Neural cell (in vitro differentiated cells): Measurements from ENCODE around the gene CELSR3. TPM values are rescaled to one million over a fixed set of nuclear protein-coding genes. Genes with fewer than 3 reads are reported as not detected.

Experiments used
- H2AFZ ChIP-seq: fragments of 200-600, 300-800 bp; sonication (generic), shearing (Covaris generic); 2 replicates; pipeline ENCODE4 v1.6.0; 2014; ENCODE audit warnings: low read depth, mild to moderate bottlenecking, antibody characterized with exemption, low read length, moderate library complexity
- H3F3A ChIP-seq: fragments of 200-600 bp; shearing (Covaris generic); 2 replicates; pipeline ENCODE4 v1.6.1; 2016; ENCODE audit warnings: mild to moderate bottlenecking, moderate library complexity, mixed read lengths, antibody characterized with exemption, low read length; ENCODE audit not compliant: insufficient read depth, poor library complexity, severe bottlenecking
- H3K27ac ChIP-seq: fragments of 200-600, 300-800 bp; sonication (generic), shearing (Covaris generic); 2 replicates; pipeline ENCODE4 v1.5.1; 2014; ENCODE audit warnings: mild to moderate bottlenecking, low read length, moderate library complexity
- H3K27me3 ChIP-seq: fragments of 300-800, 200-600 bp; sonication (generic), shearing (Covaris generic); 2 replicates; pipeline ENCODE4 v1.6.0; 2014; ENCODE audit warnings: mild to moderate bottlenecking, low read depth, low read length, moderate library complexity; ENCODE audit not compliant: insufficient read depth
- H3K36me3 ChIP-seq: fragments of 300-800, 200-600 bp; sonication (generic), shearing (Covaris generic); 2 replicates; pipeline ENCODE4 v1.5.1; 2014; ENCODE audit warnings: mild to moderate bottlenecking, antibody characterized with exemption, low read length, moderate library complexity; ENCODE audit not compliant: insufficient read depth
- H3K4me2 ChIP-seq: fragments of 300-800, 200-600 bp; sonication (generic), shearing (Covaris generic); 2 replicates; pipeline ENCODE4 v1.6.0; 2014; ENCODE audit warnings: mild to moderate bottlenecking, low read length
- H3K4me3 ChIP-seq: fragments of 300-800, 200-600 bp; sonication (generic), shearing (Covaris generic); 2 replicates; pipeline ENCODE4 v1.5.1; 2014; ENCODE audit warnings: mild to moderate bottlenecking, low read length, moderate library complexity
- H3K79me2 ChIP-seq: fragments of 200-600 bp; shearing (Covaris generic); replicated peaks from 2 replicates; pipeline ENCODE4 v1.6.0; 2014; ENCODE audit warnings: mild to moderate bottlenecking, low read length, moderate library complexity; ENCODE audit not compliant: insufficient read depth
- H3K9ac ChIP-seq: fragments of 300-800, 200-600 bp; sonication (generic), shearing (Covaris generic); 2 replicates; pipeline ENCODE4 v1.6.1; 2016; ENCODE audit warnings: mild to moderate bottlenecking, low read length, mixed read lengths
- H3K9me2 ChIP-seq: fragments of 200-600 bp; shearing (Covaris generic); 2 replicates; pipeline ENCODE4 v1.6.1; 2016; ENCODE audit warnings: mild to moderate bottlenecking, low read length, mixed read lengths; ENCODE audit not compliant: insufficient read depth
- H3K9me3 ChIP-seq: fragments of 200-600, 300-800 bp; sonication (generic), shearing (Covaris generic); 2 replicates; pipeline ENCODE4 v1.6.1; 2016; ENCODE audit warnings: mild to moderate bottlenecking, mixed run types, low read length, moderate library complexity, mixed read lengths
- H4K20me1 ChIP-seq: fragments of 200-600 bp; shearing (Covaris generic); 2 replicates; pipeline ENCODE4 v1.6.1; 2016; ENCODE audit warnings: mild to moderate bottlenecking, mixed run types; ENCODE audit not compliant: insufficient read depth
- CTCF ChIP-seq: fragments of 450-650 bp; IDR thresholded peaks from 2 replicates; pipeline ENCODE4 v1.5.1; 2014; ENCODE audit warnings: antibody characterized with exemption, mild to moderate bottlenecking, moderate library complexity; ENCODE audit not compliant: poor library complexity, severe bottlenecking
- EP300 ChIP-seq: fragments of 450-650 bp; conservative IDR thresholded peaks from 2 replicates; pipeline ENCODE4 v1.6.1; 2014; ENCODE audit warnings: antibody characterized with exemption, mild to moderate bottlenecking, moderate library complexity; ENCODE audit not compliant: poor library complexity, severe bottlenecking
- EZH2 ChIP-seq: fragments of 200-600, 300-800 bp; shearing (Covaris generic), sonication (generic); IDR thresholded peaks from 2 replicates; pipeline ENCODE4 v1.6.1; 2014; ENCODE audit warnings: antibody characterized with exemption, low read length, borderline replicate concordance, mild to moderate bottlenecking; ENCODE audit not compliant: insufficient read depth, poor library complexity, severe bottlenecking
- MXI1 ChIP-seq: fragments of 450-650 bp; conservative IDR thresholded peaks from 2 replicates; pipeline ENCODE4 v1.6.1; 2014; ENCODE audit warnings: antibody characterized with exemption, mild to moderate bottlenecking; ENCODE audit not compliant: poor library complexity, severe bottlenecking
- POLR2AphosphoS5 ChIP-seq: IDR thresholded peaks from 2 replicates; pipeline ENCODE4 v1.6.1; 2012
- RAD21 ChIP-seq: fragments of 450-650 bp; conservative IDR thresholded peaks from 2 replicates; pipeline ENCODE4 v1.6.1; 2014; ENCODE audit warnings: antibody characterized with exemption, mild to moderate bottlenecking, moderate library complexity
- REST ChIP-seq: IDR thresholded peaks from 2 replicates; pipeline ENCODE4 v1.6.1; 2012; ENCODE audit warnings: borderline replicate concordance
- SMC3 ChIP-seq: fragments of 450-650 bp; conservative IDR thresholded peaks from 2 replicates; pipeline ENCODE4 v1.6.1; 2014; ENCODE audit warnings: antibody characterized with exemption, mild to moderate bottlenecking, moderate library complexity; ENCODE audit not compliant: poor library complexity
- TAF1 ChIP-seq: IDR thresholded peaks from 2 replicates; pipeline ENCODE4 v1.6.1; 2012; ENCODE audit warnings: low read depth
- polyA plus RNA-seq: library from polyadenylated mRNA; depleted of rRNA; stranded (reverse); fragments of >200 nt; gene quantifications from 2 replicates; pipeline ENCODE4 v1.2.3, GENCODE V29; 2014

Gene CELSR3
- polyA plus RNA-seq, 1 donor from 2014 or later, result 54.9 TPM

GRCh38 chr3:48692551-48692950, 29.9 kb upstream of the CELSR3 start:
- H3K27me3 ChIP-seq, result no peaks in the 10 kb centered on the region
- H3K9ac ChIP-seq, result no peak overlapping the region
- no peak overlapping the region for H3K4me3 ChIP-seq
- H3K9me3 ChIP-seq, result no peaks in the 10 kb centered on the region
- no peaks in the 10 kb centered on the region for H3K9me2 ChIP-seq
- H3K4me2 ChIP-seq, result no peak overlapping the region
- peaks cover 67% of the 10 kb centered on the region for H4K20me1 ChIP-seq
- no peak overlapping the region for H3K27ac ChIP-seq
- no peak overlapping the region for H2AFZ ChIP-seq
- H3K36me3 ChIP-seq, result peaks cover 13% of the 10 kb centered on the region
- peaks cover 54% of the 10 kb centered on the region for H3K79me2 ChIP-seq
- no peaks in the 10 kb centered on the region for H3F3A ChIP-seq
- TF ChIP-seq EZH2 (no peak), MXI1 (no peak), POLR2AphosphoS5 (no peak), REST (no peak), EP300 (no peak), SMC3 (no peak), RAD21 (no peak), CTCF (no peak), TAF1 (no peak)

GRCh38 chr3:48690846-48691458, 28.3 kb upstream of the CELSR3 start:
- Histone ChIP-seq H3K27me3 (no peaks in the 10 kb centered on the region), H2AFZ (no peak overlapping the region), H3K9me3 (no peaks in the 10 kb centered on the region), H3K79me2 (peaks cover 39% of the 10 kb centered on the region), H3K4me2 (no peak overlapping the region), H3F3A (no peaks in the 10 kb centered on the region), H4K20me1 (peaks cover 63% of the 10 kb centered on the region), H3K27ac (no peak overlapping the region), H3K9ac (no peak overlapping the region), H3K4me3 (no peak overlapping the region), H3K36me3 (peaks cover 13% of the 10 kb centered on the region), H3K9me2 (no peaks in the 10 kb centered on the region)
- no peak for TF ChIP-seq SMC3
- peak; percentile 12 for TF ChIP-seq POLR2AphosphoS5

GRCh38 chr3:48689384-48689783, 26.7 kb upstream of the CELSR3 start:
- no peaks in the 10 kb centered on the region for H3K9me2 ChIP-seq
- H3K9me3 ChIP-seq, result no peaks in the 10 kb centered on the region
- H3K27me3 ChIP-seq, result no peaks in the 10 kb centered on the region
- no peak overlapping the region for H3K9ac ChIP-seq
- no peaks in the 10 kb centered on the region for H3F3A ChIP-seq
- no peak overlapping the region for H2AFZ ChIP-seq
- H3K27ac ChIP-seq, result no peak overlapping the region
- TF ChIP-seq CTCF, result no peak
- TF ChIP-seq EP300, result no peak
- TF ChIP-seq SMC3, result no peak
- TF ChIP-seq EZH2, result no peak
- TF ChIP-seq POLR2AphosphoS5, result no peak
- no peak for TF ChIP-seq RAD21
- no peak for TF ChIP-seq MXI1
- TF ChIP-seq REST, result no peak
- TF ChIP-seq TAF1, result no peak
- no peak overlapping the region for H3K4me2 ChIP-seq
- peaks cover 34% of the 10 kb centered on the region for H3K79me2 ChIP-seq
- H3K36me3 ChIP-seq, result peaks cover 13% of the 10 kb centered on the region
- peaks cover 49% of the 10 kb centered on the region for H4K20me1 ChIP-seq
- H3K4me3 ChIP-seq, result no peak overlapping the region
